IMR-90 (cell line): ENCODE data around the gene CAVIN1. TPM values are rescaled to one million over a fixed set of nuclear protein-coding genes. Genes with fewer than 3 reads are reported as not detected.

Source experiments
- ATAC-seq: fragments of 200-7000 bp; cut with Tn5 transposase; 2 replicates; pipeline ENCODE4 v1.9.1; 2020; ENCODE audit warnings: low read depth, mild to moderate bottlenecking, moderate library complexity
- BruUV-seq: library from RNA; stranded (reverse); fragments of 400-500 nt; replicated peaks from 2 replicates; lab custom pipeline; 2021; lab: Mats Ljungman, UMichigan
- CTCF ChIA-PET: fragments of 300-600 bp; formaldehyde crosslinking; extraction: SDS; loops from one replicate; lab custom pipeline; 2021; ENCODE audit warnings: antibody characterized with exemption; lab: Yijun Ruan, JAX
- POLR2A ChIA-PET: fragments of 300-600 bp; sonication (Branson Sonifier 250); formaldehyde crosslinking; loops from one replicate; lab custom pipeline; 2022; ENCODE audit warnings: antibody characterized with exemption; ENCODE audit not compliant: unreplicated experiment; lab: Charles Lee
- DNase-seq: peaks from one replicate; pipeline ENCODE4 v3.0.0; 2013
- H2AFZ ChIP-seq: replicated peaks from 2 replicates; pipeline ENCODE3; 2013; ENCODE audit warnings: low read length, mild to moderate bottlenecking; ENCODE audit not compliant: poor library complexity
- H2AK5ac ChIP-seq: 2 replicates; pipeline ENCODE4 v1.6.1; 2013; ENCODE audit warnings: low read depth, low read length, inconsistent platforms
- H2AK9ac ChIP-seq: replicated peaks from 2 replicates; pipeline ENCODE3; 2013; ENCODE audit warnings: mild to moderate bottlenecking, low read depth, low read length, moderate library complexity; ENCODE audit not compliant: poor library complexity
- H2BK120ac ChIP-seq: 2 replicates; pipeline ENCODE4 v1.6.1; 2013; ENCODE audit warnings: low read depth, low read length, inconsistent platforms
- H2BK15ac ChIP-seq: 3 replicates; pipeline ENCODE4 v1.6.1; 2013; ENCODE audit warnings: low read depth, low read length, inconsistent platforms
- H2BK20ac ChIP-seq: 2 replicates; pipeline ENCODE4 v1.6.1; 2013; ENCODE audit warnings: low read depth, mild to moderate bottlenecking, inconsistent platforms, low read length, moderate library complexity
- H2BK5ac ChIP-seq: 2 replicates; pipeline ENCODE4 v1.6.1; 2013; ENCODE audit warnings: mild to moderate bottlenecking, low read depth, low read length, inconsistent platforms; ENCODE audit not compliant: poor library complexity, severe bottlenecking
- H3K14ac ChIP-seq: replicated peaks from 2 replicates; pipeline ENCODE4 v1.6.1; 2013; ENCODE audit warnings: low read depth, low read length, inconsistent platforms
- H3K18ac ChIP-seq: 2 replicates; pipeline ENCODE4 v1.6.1; 2013; ENCODE audit warnings: low read depth, low read length, control low read depth
- H3K23ac ChIP-seq: 2 replicates; pipeline ENCODE4 v1.6.1; 2013; ENCODE audit warnings: low read depth, low read length, inconsistent platforms
- H3K27ac ChIP-seq: 2 replicates; pipeline ENCODE4 v1.5.1; 2013; ENCODE audit warnings: mild to moderate bottlenecking, control low read depth, low read length; ENCODE audit not compliant: insufficient read depth
- H3K27me3 ChIP-seq: 2 replicates; pipeline ENCODE4 v1.6.1; 2013; ENCODE audit warnings: low read length; ENCODE audit not compliant: control insufficient read depth, insufficient read depth
- H3K36me3 ChIP-seq: 2 replicates; pipeline ENCODE4 v1.6.1; 2013; ENCODE audit warnings: low read length, mixed read lengths; ENCODE audit not compliant: control insufficient read depth, insufficient read depth
- H3K4ac ChIP-seq: 2 replicates; pipeline ENCODE4 v1.6.1; 2013; ENCODE audit warnings: low read depth, low read length, inconsistent platforms
- H3K4me1 ChIP-seq: 2 replicates; pipeline ENCODE4 v1.6.1; 2013; ENCODE audit warnings: low read length, mixed read lengths; ENCODE audit not compliant: control insufficient read depth, insufficient read depth
- H3K4me2 ChIP-seq: 2 replicates; pipeline ENCODE4 v1.6.1; 2013; ENCODE audit warnings: low read depth, mild to moderate bottlenecking, control low read depth, low read length, moderate library complexity
- H3K4me3 ChIP-seq: 2 replicates; pipeline ENCODE4 v1.5.1; 2013; ENCODE audit warnings: low read depth, mild to moderate bottlenecking, control low read depth, low read length, moderate library complexity; ENCODE audit not compliant: insufficient read depth
- H3K56ac ChIP-seq: 2 replicates; pipeline ENCODE4 v1.6.1; 2013; ENCODE audit warnings: low read length, inconsistent platforms; ENCODE audit not compliant: insufficient read depth; ENCODE audit errors: extremely low read depth
- H3K79me1 ChIP-seq, 2 experiments: 2 replicates each; pipeline ENCODE4 v1.6.1; 2013; ENCODE audit warnings: low read length in 2 of 2, inconsistent platforms in 1 of 2, low read depth in 1 of 2
- H3K9ac ChIP-seq: 2 replicates; pipeline ENCODE4 v1.6.1; 2013; ENCODE audit warnings: low read depth, low read length, control low read depth
- H3K9me1 ChIP-seq: 2 replicates; pipeline ENCODE4 v1.6.1; 2013; ENCODE audit warnings: low read length, inconsistent platforms; ENCODE audit not compliant: insufficient read depth
- H3K9me3 ChIP-seq: 2 replicates; pipeline ENCODE4 v1.6.1; 2013; ENCODE audit warnings: low read length; ENCODE audit not compliant: control insufficient read depth, insufficient read depth
- H4K20me1 ChIP-seq: 2 replicates; pipeline ENCODE4 v1.6.1; 2013; ENCODE audit warnings: low read length, inconsistent platforms; ENCODE audit not compliant: insufficient read depth
- H4K5ac ChIP-seq: 2 replicates; pipeline ENCODE4 v1.6.1; 2013; ENCODE audit warnings: mild to moderate bottlenecking, low read depth, low read length, control low read depth
- H4K8ac ChIP-seq, 2 experiments: 2 replicates each; pipeline ENCODE4 v1.6.1; 2013; ENCODE audit warnings: low read depth in 2 of 2, low read length in 2 of 2, control low read depth in 1 of 2, inconsistent platforms in 1 of 2
- H4K91ac ChIP-seq: 2 replicates; pipeline ENCODE4 v1.6.1; 2013; ENCODE audit warnings: low read depth, low read length, inconsistent platforms; ENCODE audit not compliant: insufficient read depth
- BHLHE40 ChIP-seq: fragments of 150-350 bp; IDR thresholded peaks from 2 replicates; pipeline ENCODE4 v1.6.1; 2016; ENCODE audit warnings: mild to moderate bottlenecking, low read depth, low read length
- CEBPB ChIP-seq: IDR thresholded peaks from 2 replicates; pipeline ENCODE4 v1.6.1; 2012; ENCODE audit warnings: low read depth, low read length, improper control_type of control experiment
- MAFK ChIP-seq: IDR thresholded peaks from 2 replicates; pipeline ENCODE4 v1.6.1; 2012; ENCODE audit warnings: low read depth, low read length, improper control_type of control experiment
- MAZ ChIP-seq: IDR thresholded peaks from 2 replicates; pipeline ENCODE4 v1.6.1; 2012; ENCODE audit warnings: low read depth, mild to moderate bottlenecking, low read length, improper control_type of control experiment, moderate library complexity, borderline replicate concordance
- NFE2L2 ChIP-seq: fragments of 150-350 bp; IDR thresholded peaks from 2 replicates; pipeline ENCODE4 v1.6.1; 2016; ENCODE audit warnings: low read depth, mild to moderate bottlenecking, low read length
- RFX5 ChIP-seq: IDR thresholded peaks from 2 replicates; pipeline ENCODE4 v1.8.0; 2012; ENCODE audit warnings: low read depth, mild to moderate bottlenecking, low read length, moderate library complexity
- WGBS, 2 experiments: methylation state at CpG; one replicate each; pipeline versions ENCODE4 v1.1.5 to v1.1.7; 2013; ENCODE audit warnings: missing lambda C conversion rate in 2 of 2; ENCODE audit not compliant: insufficient read length in 1 of 2; ENCODE audit errors: extremely low coverage in 2 of 2; 5-methylcytosine and 5-hydroxymethylcytosine counted together
- dilution Hi-C: fragments of 300-500 bp; cut with HindIII; formaldehyde crosslinking; loops from one replicate; pipeline ENCODE4 v1.14.3; 2018; ENCODE audit warnings: low sequenced_read_pairs; ENCODE audit not compliant: unreplicated experiment
- in situ Hi-C: fragments of 300-500 bp; cut with MboI; formaldehyde crosslinking; loops from 3 replicates; pipeline ENCODE4 v1.14.3; 2019; ENCODE audit warnings: low sequenced_read_pairs, inconsistent platforms, mixed read lengths
- intact Hi-C: fragments of 100-400 bp; cut with micrococcal nuclease; formaldehyde crosslinking; loops from 2 replicates; pipeline ENCODE4 v1.10.0; 2022
- polyA plus RNA-seq, 3 experiments: library from polyadenylated mRNA; depleted of rRNA; stranded (reverse); fragments of >200 nt; gene quantifications; 2 replicates each; pipeline ENCODE4 v1.2.3, GENCODE V29; 2012; ENCODE audit warnings: low replicate concordance in 1 of 3
- total RNA-seq: library from RNA; depleted of rRNA; stranded (reverse); fragments of >200 nt; gene quantifications from 2 replicates; pipeline ENCODE4 v1.2.3, GENCODE V29; 2012
- TF ChIP-seq, protein P1 (sequence below): fragments of 150-350 bp; IDR thresholded peaks from 2 replicates; pipeline ENCODE4 v1.6.1; 2016; ENCODE audit warnings: low read depth, mild to moderate bottlenecking, low read length, moderate library complexity, borderline replicate concordance
- TF ChIP-seq, protein P2 (sequence below): conservative IDR thresholded peaks from 2 replicates; pipeline ENCODE4 v1.5.1; 2012; ENCODE audit warnings: mild to moderate bottlenecking, low read depth, low read length, improper control_type of control experiment
- TF ChIP-seq, protein P3 (sequence below): fragments of 150-350 bp; IDR thresholded peaks from 2 replicates; pipeline ENCODE4 v1.6.1; 2017; ENCODE audit warnings: mild to moderate bottlenecking, antibody characterized with exemption, low read length, low read depth

Gene CAVIN1
- total and polyA plus RNA-seq, 2 of the 4 experiments (the other 2 are of a cell fraction) = 491 to 556 TPM

DNA sequence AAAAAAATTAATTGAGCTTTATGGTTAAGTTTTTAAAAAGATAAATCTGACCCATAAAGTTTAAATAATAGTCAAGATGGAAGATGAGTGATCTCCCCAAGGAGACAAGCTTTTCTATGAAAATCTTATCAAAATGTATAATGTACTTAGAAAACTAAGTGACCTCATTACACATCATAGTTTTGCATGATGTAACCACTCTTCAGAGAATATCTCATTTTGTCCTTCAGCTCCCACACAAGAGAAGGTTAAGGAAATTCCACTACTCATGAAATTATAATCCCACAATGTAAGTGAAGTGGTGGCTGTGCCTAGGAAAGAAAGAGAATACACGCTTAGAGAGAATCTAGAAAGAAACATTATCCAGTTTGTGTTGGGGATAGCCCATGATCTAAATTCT is 49.2 kb downstream of the CAVIN1 start:
- Histone ChIP-seq H4K20me1 (peaks cover 52% of the 10 kb centered on the region), H4K5ac (no peak overlapping the region), H2AK9ac (no peak overlapping the region), H3K27ac (no peak overlapping the region), H2BK15ac (no peak overlapping the region), H2AK5ac (no peak overlapping the region), H3K4me2 (no peak overlapping the region), H3K9ac (no peak overlapping the region), H3K23ac (no peak overlapping the region), H3K18ac (no peak overlapping the region), H3K14ac (no peak overlapping the region), H3K9me1 (no peaks in the 10 kb centered on the region; the same call in 1 of the 2 replicates), H3K9me3 (no peaks in the 10 kb centered on the region), H4K91ac (no peak overlapping the region), H3K36me3 (peaks cover 1% of the 10 kb centered on the region), H4K8ac (no peak overlapping the region), H3K4me3 (no peak overlapping the region), H2BK5ac (no peak overlapping the region), H2BK20ac (no peak overlapping the region), H3K27me3 (no peaks in the 10 kb centered on the region), H3K4ac (no peak overlapping the region), H2BK120ac (no peak overlapping the region), H3K4me1 (no peaks in the 10 kb centered on the region), H3K79me1 (peaks cover 16 to 73% of the 10 kb centered on the region in 2 experiments), H3K56ac (no peak overlapping the region), H2AFZ (no peak overlapping the region)
- ChIA-PET POLR2A (interaction anchor here (0.6 kb wide), 1 partner anchor 80 kb away, joined by 3 read pairs; no protein-coding TSS in a partner anchor), CTCF (interaction anchor here (0.6 to 1.2 kb wide), 2 partner anchors 25 to 61 kb away, joined by 4 read pairs; no protein-coding TSS in a partner anchor)
- dilution Hi-C loops (no loop called here), in situ Hi-C loops (no loop called here), intact Hi-C loops (no loop called here)
- BruUV-seq = no TSS peak
- ATAC-seq = no peak
- no CpG with 5 or more reads among the region's 1 CpG for WGBS, 2 experiments
- TF ChIP-seq CEBPB (no peak), MAFK (no peak), BHLHE40 (no peak), NFE2L2 (no peak), RFX5 (no peak), MAZ (no peak)
- TF ChIP-seq, protein P1, sequence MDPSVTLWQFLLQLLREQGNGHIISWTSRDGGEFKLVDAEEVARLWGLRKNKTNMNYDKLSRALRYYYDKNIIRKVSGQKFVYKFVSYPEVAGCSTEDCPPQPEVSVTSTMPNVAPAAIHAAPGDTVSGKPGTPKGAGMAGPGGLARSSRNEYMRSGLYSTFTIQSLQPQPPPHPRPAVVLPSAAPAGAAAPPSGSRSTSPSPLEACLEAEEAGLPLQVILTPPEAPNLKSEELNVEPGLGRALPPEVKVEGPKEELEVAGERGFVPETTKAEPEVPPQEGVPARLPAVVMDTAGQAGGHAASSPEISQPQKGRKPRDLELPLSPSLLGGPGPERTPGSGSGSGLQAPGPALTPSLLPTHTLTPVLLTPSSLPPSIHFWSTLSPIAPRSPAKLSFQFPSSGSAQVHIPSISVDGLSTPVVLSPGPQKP = no peak
- TF ChIP-seq, protein P2, sequence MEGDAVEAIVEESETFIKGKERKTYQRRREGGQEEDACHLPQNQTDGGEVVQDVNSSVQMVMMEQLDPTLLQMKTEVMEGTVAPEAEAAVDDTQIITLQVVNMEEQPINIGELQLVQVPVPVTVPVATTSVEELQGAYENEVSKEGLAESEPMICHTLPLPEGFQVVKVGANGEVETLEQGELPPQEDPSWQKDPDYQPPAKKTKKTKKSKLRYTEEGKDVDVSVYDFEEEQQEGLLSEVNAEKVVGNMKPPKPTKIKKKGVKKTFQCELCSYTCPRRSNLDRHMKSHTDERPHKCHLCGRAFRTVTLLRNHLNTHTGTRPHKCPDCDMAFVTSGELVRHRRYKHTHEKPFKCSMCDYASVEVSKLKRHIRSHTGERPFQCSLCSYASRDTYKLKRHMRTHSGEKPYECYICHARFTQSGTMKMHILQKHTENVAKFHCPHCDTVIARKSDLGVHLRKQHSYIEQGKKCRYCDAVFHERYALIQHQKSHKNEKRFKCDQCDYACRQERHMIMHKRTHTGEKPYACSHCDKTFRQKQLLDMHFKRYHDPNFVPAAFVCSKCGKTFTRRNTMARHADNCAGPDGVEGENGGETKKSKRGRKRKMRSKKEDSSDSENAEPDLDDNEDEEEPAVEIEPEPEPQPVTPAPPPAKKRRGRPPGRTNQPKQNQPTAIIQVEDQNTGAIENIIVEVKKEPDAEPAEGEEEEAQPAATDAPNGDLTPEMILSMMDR = no peak
- TF ChIP-seq, protein P3, sequence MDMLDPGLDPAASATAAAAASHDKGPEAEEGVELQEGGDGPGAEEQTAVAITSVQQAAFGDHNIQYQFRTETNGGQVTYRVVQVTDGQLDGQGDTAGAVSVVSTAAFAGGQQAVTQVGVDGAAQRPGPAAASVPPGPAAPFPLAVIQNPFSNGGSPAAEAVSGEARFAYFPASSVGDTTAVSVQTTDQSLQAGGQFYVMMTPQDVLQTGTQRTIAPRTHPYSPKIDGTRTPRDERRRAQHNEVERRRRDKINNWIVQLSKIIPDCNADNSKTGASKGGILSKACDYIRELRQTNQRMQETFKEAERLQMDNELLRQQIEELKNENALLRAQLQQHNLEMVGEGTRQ = no peak
- no peak for DNase-seq
